ENCODE data around the gene KCNN3. TPM values are rescaled to one million over a fixed set of nuclear protein-coding genes. Genes with fewer than 3 reads are reported as not detected.

The KCNN3 gene
- polyA plus RNA-seq, 1 donor, result 4.7 TPM

GRCh38 chr1:154841384-154841783 is 28.7 kb downstream of the KCNN3 start:
- Histone ChIP-seq H3K4me1 (ENCODE audit: control insufficient read depth, insufficient read depth, low read length) (peaks cover 21% of the 10 kb centered on the region), H3K27ac (ENCODE audit: low read length) (no peak overlapping the region), H3K4me3 (ENCODE audit: low read length) (no peak overlapping the region), H3K27me3 (ENCODE audit: control insufficient read depth, insufficient read depth, low read length) (peaks cover 4% of the 10 kb centered on the region), H3K36me3 (ENCODE audit: control insufficient read depth, insufficient read depth, low read length) (no peaks in the 10 kb centered on the region), H3K9me3 (ENCODE audit: control insufficient read depth, low read depth, low read length) (no peaks in the 10 kb centered on the region)
- no peak for DNase-seq
- WGBS (ENCODE audit: insufficient coverage, low lambda C conversion rate), result 57% methylated on average over 1 of the region's 4 CpGs

- Histone ChIP-seq H3K27ac (ENCODE audit: low read length) (peak overlapping the region; percentile 38), H3K27me3 (ENCODE audit: control insufficient read depth, insufficient read depth, low read length) (peaks cover 4% of the 10 kb centered on the region), H3K9me3 (ENCODE audit: control insufficient read depth, low read depth, low read length) (no peaks in the 10 kb centered on the region), H3K36me3 (ENCODE audit: control insufficient read depth, insufficient read depth, low read length) (no peaks in the 10 kb centered on the region), H3K4me3 (ENCODE audit: low read length) (no peak overlapping the region), H3K4me1 (ENCODE audit: control insufficient read depth, insufficient read depth, low read length) (peaks cover 15% of the 10 kb centered on the region)
- no CpG with 5 or more reads among the region's 19 CpGs for WGBS (ENCODE audit: insufficient coverage, low lambda C conversion rate)
- no peak for DNase-seq
These were observed 29.6 kb downstream of the KCNN3 start for GRCh38 chr1:154840269-154841176.

- Histone ChIP-seq H3K9me3 (ENCODE audit: control insufficient read depth, low read depth, low read length) (no peaks in the 10 kb centered on the region), H3K4me3 (ENCODE audit: low read length) (no peak overlapping the region), H3K4me1 (ENCODE audit: control insufficient read depth, insufficient read depth, low read length) (peaks cover 11% of the 10 kb centered on the region), H3K27ac (ENCODE audit: low read length) (no peak overlapping the region), H3K27me3 (ENCODE audit: control insufficient read depth, insufficient read depth, low read length) (peaks cover 4% of the 10 kb centered on the region), H3K36me3 (ENCODE audit: control insufficient read depth, insufficient read depth, low read length) (no peaks in the 10 kb centered on the region)
- no CpG with 5 or more reads among the region's 3 CpGs for WGBS (ENCODE audit: insufficient coverage, low lambda C conversion rate)
- DNase-seq, result no peak
These were observed 30.4 kb downstream of the KCNN3 start for GRCh38 chr1:154839691-154840090.

GRCh38 chr1:154838988-154839387 is 31.1 kb downstream of the KCNN3 start:
- H3K36me3 ChIP-seq (ENCODE audit: control insufficient read depth, insufficient read depth, low read length), result no peaks in the 10 kb centered on the region
- H3K4me3 ChIP-seq (ENCODE audit: low read length), result no peak overlapping the region
- H3K9me3 ChIP-seq (ENCODE audit: control insufficient read depth, low read depth, low read length), result no peaks in the 10 kb centered on the region
- peaks cover 4% of the 10 kb centered on the region for H3K27me3 ChIP-seq (ENCODE audit: control insufficient read depth, insufficient read depth, low read length)
- peaks cover 10% of the 10 kb centered on the region for H3K4me1 ChIP-seq (ENCODE audit: control insufficient read depth, insufficient read depth, low read length)
- DNase-seq, result no peak
- no peak overlapping the region for H3K27ac ChIP-seq (ENCODE audit: low read length)
- no CpG with 5 or more reads among the region's 9 CpGs for WGBS (ENCODE audit: insufficient coverage, low lambda C conversion rate)

GRCh38 chr1:154838461-154838860 is 31.6 kb downstream of the KCNN3 start:
- DNase-seq, result no peak
- Histone ChIP-seq H3K4me1 (ENCODE audit: control insufficient read depth, insufficient read depth, low read length) (peaks cover 5% of the 10 kb centered on the region), H3K36me3 (ENCODE audit: control insufficient read depth, insufficient read depth, low read length) (no peaks in the 10 kb centered on the region), H3K9me3 (ENCODE audit: control insufficient read depth, low read depth, low read length) (no peaks in the 10 kb centered on the region), H3K27me3 (ENCODE audit: control insufficient read depth, insufficient read depth, low read length) (peaks cover 4% of the 10 kb centered on the region), H3K4me3 (ENCODE audit: low read length) (no peak overlapping the region), H3K27ac (ENCODE audit: low read length) (no peak overlapping the region)
- WGBS (ENCODE audit: insufficient coverage, low lambda C conversion rate), result 83% methylated on average over 3 of the region's 11 CpGs

GRCh38 chr1:154837672-154838171 is 32.4 kb downstream of the KCNN3 start:
- Histone ChIP-seq H3K36me3 (ENCODE audit: control insufficient read depth, insufficient read depth, low read length) (no peaks in the 10 kb centered on the region), H3K9me3 (ENCODE audit: control insufficient read depth, low read depth, low read length) (no peaks in the 10 kb centered on the region), H3K4me3 (ENCODE audit: low read length) (no peak overlapping the region), H3K4me1 (ENCODE audit: control insufficient read depth, insufficient read depth, low read length) (peaks cover 2% of the 10 kb centered on the region), H3K27ac (ENCODE audit: low read length) (no peak overlapping the region), H3K27me3 (ENCODE audit: control insufficient read depth, insufficient read depth, low read length) (peaks cover 4% of the 10 kb centered on the region)
- peak in 1 of 2 donors; percentile 39 for DNase-seq
- no CpG with 5 or more reads among the region's 13 CpGs for WGBS (ENCODE audit: insufficient coverage, low lambda C conversion rate)

GRCh38 chr1:154837034-154837671 is 32.9 kb downstream of the KCNN3 start:
- no peak for DNase-seq
- WGBS (ENCODE audit: insufficient coverage, low lambda C conversion rate), result 89% methylated on average over 3 of the region's 13 CpGs
- peaks cover 4% of the 10 kb centered on the region for H3K27me3 ChIP-seq (ENCODE audit: control insufficient read depth, insufficient read depth, low read length)
- H3K36me3 ChIP-seq (ENCODE audit: control insufficient read depth, insufficient read depth, low read length), result no peaks in the 10 kb centered on the region
- no peak overlapping the region for H3K4me3 ChIP-seq (ENCODE audit: low read length)
- H3K9me3 ChIP-seq (ENCODE audit: control insufficient read depth, low read depth, low read length), result no peaks in the 10 kb centered on the region
- H3K27ac ChIP-seq (ENCODE audit: low read length), result no peak overlapping the region
- peaks cover 2% of the 10 kb centered on the region for H3K4me1 ChIP-seq (ENCODE audit: control insufficient read depth, insufficient read depth, low read length)

- no peak for DNase-seq
- no CpG with 5 or more reads among the region's 6 CpGs for WGBS (ENCODE audit: insufficient coverage, low lambda C conversion rate)
- Histone ChIP-seq H3K4me3 (ENCODE audit: low read length) (no peak overlapping the region), H3K27me3 (ENCODE audit: control insufficient read depth, insufficient read depth, low read length) (peaks cover 4% of the 10 kb centered on the region), H3K36me3 (ENCODE audit: control insufficient read depth, insufficient read depth, low read length) (no peaks in the 10 kb centered on the region), H3K27ac (ENCODE audit: low read length) (no peak overlapping the region), H3K9me3 (ENCODE audit: control insufficient read depth, low read depth, low read length) (no peaks in the 10 kb centered on the region), H3K4me1 (ENCODE audit: control insufficient read depth, insufficient read depth, low read length) (peaks cover 2% of the 10 kb centered on the region)
These were observed 34.4 kb downstream of the KCNN3 start for GRCh38 chr1:154835531-154836324.

- no peak overlapping the region for H3K27ac ChIP-seq (ENCODE audit: low read length)
- no peaks in the 10 kb centered on the region for H3K4me1 ChIP-seq (ENCODE audit: control insufficient read depth, insufficient read depth, low read length)
- 100% methylated on average over 1 of the region's 5 CpGs for WGBS (ENCODE audit: insufficient coverage, low lambda C conversion rate)
- no peaks in the 10 kb centered on the region for H3K36me3 ChIP-seq (ENCODE audit: control insufficient read depth, insufficient read depth, low read length)
- no peak overlapping the region for H3K4me3 ChIP-seq (ENCODE audit: low read length)
- H3K9me3 ChIP-seq (ENCODE audit: control insufficient read depth, low read depth, low read length), result no peaks in the 10 kb centered on the region
- peaks cover 4% of the 10 kb centered on the region for H3K27me3 ChIP-seq (ENCODE audit: control insufficient read depth, insufficient read depth, low read length)
- DNase-seq, result no peak
These were observed 36.2 kb downstream of the KCNN3 start for GRCh38 chr1:154833841-154834240.

- Histone ChIP-seq H3K4me1 (ENCODE audit: control insufficient read depth, insufficient read depth, low read length) (no peaks in the 10 kb centered on the region), H3K36me3 (ENCODE audit: control insufficient read depth, insufficient read depth, low read length) (no peaks in the 10 kb centered on the region), H3K9me3 (ENCODE audit: control insufficient read depth, low read depth, low read length) (no peaks in the 10 kb centered on the region), H3K27me3 (ENCODE audit: control insufficient read depth, insufficient read depth, low read length) (peaks cover 4% of the 10 kb centered on the region), H3K4me3 (ENCODE audit: low read length) (no peak overlapping the region), H3K27ac (ENCODE audit: low read length) (no peak overlapping the region)
- WGBS (ENCODE audit: insufficient coverage, low lambda C conversion rate), result no CpG with 5 or more reads among the region's 9 CpGs
- no peak for DNase-seq
These were observed 36.9 kb downstream of the KCNN3 start for GRCh38 chr1:154833209-154833608.
